Lower leg skin (tissue), 3 donors: Measurements from ENCODE around the gene ABCC4.

Source experiments
- POLR2A ChIP-seq, 2 donors: fragments of 450-650 bp; IDR thresholded peaks; one replicate each; pipeline ENCODE4 v1.6.1; 2016 to 2017; ENCODE audit warnings: antibody characterized with exemption in 2 of 2, mild to moderate bottlenecking in 1 of 2, moderate library complexity in 1 of 2
- TF ChIP-seq, protein P1 (sequence below), 3 donors: fragments of 450-650 bp; IDR thresholded peaks; one replicate each; pipeline ENCODE4 v1.5.1; 2016; ENCODE audit warnings: antibody characterized with exemption in 3 of 3, mild to moderate bottlenecking in 3 of 3, moderate library complexity in 2 of 3

DNA sequence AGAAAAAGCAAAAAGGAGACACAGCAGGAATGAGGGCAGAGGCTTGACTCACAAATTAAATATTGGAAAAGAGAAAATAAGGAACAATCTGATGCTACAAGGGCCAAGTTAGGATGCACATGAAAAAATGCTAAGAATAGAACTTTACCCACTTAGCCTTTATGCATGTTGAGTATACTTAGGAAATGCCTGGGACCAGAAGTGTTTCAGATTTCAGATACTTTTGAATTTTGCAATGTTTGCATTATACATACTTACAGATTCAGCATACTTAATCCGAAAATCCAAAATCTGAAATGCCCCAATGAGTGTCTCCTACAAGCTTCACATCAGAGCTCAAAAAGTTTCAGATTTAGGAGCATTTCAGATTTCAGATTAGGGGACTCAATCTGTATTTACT, 262.3 kb downstream of the ABCC4 start:
- no peak for TF ChIP-seq POLR2A (IDR thresholded peaks at IDR 0.05)
- TF ChIP-seq, protein P1, sequence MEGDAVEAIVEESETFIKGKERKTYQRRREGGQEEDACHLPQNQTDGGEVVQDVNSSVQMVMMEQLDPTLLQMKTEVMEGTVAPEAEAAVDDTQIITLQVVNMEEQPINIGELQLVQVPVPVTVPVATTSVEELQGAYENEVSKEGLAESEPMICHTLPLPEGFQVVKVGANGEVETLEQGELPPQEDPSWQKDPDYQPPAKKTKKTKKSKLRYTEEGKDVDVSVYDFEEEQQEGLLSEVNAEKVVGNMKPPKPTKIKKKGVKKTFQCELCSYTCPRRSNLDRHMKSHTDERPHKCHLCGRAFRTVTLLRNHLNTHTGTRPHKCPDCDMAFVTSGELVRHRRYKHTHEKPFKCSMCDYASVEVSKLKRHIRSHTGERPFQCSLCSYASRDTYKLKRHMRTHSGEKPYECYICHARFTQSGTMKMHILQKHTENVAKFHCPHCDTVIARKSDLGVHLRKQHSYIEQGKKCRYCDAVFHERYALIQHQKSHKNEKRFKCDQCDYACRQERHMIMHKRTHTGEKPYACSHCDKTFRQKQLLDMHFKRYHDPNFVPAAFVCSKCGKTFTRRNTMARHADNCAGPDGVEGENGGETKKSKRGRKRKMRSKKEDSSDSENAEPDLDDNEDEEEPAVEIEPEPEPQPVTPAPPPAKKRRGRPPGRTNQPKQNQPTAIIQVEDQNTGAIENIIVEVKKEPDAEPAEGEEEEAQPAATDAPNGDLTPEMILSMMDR (IDR thresholded peaks at IDR 0.05): no peak
